Astrocyte of the cerebellum (primary cell): Measurements from ENCODE around the gene SMCO1.

Experiments used
- DNase-seq: peaks from one replicate; pipeline ENCODE4 v3.0.0-alpha.2; 2011; ENCODE audit warnings: low read depth
- H3K4me3 ChIP-seq: 2 replicates; pipeline ENCODE4 v1.5.1; 2011; ENCODE audit warnings: mild to moderate bottlenecking, low read depth, low read length, moderate library complexity
- CTCF ChIP-seq: IDR thresholded peaks from 2 replicates; pipeline ENCODE4 v1.5.1; 2012; ENCODE audit warnings: low read length, low read depth, moderate library complexity, mild to moderate bottlenecking; ENCODE audit errors: missing control alignments
- in situ Hi-C: cut with HindIII; loops from 2 replicates; pipeline ENCODE4 v1.10.0; 2017; ENCODE audit warnings: low sequenced_read_pairs

SMCO1 gene

GRCh38 chr3:196502775-196503195 lies 12.4 kb downstream of the SMCO1 start:
- in situ Hi-C loops: no loop called here
- TF ChIP-seq CTCF: no peak
- peak; percentile 88 for DNase-seq
- H3K4me3 ChIP-seq: peak overlapping the region; percentile 84

- no peak for DNase-seq
- no peak for TF ChIP-seq CTCF
- in situ Hi-C loops: no loop called here
- peak overlapping the region; percentile 84 for H3K4me3 ChIP-seq
These were observed 13.7 kb downstream of the SMCO1 start for GRCh38 chr3:196501316-196502044.

- in situ Hi-C loops: no loop called here
- H3K4me3 ChIP-seq: peak overlapping the region; percentile 84
- TF ChIP-seq CTCF: no peak
- no peak for DNase-seq
These were observed 15.2 kb downstream of the SMCO1 start for GRCh38 chr3:196499807-196500524.

- in situ Hi-C loops: no loop called here
- DNase-seq: peak; percentile 26
- no peak overlapping the region for H3K4me3 ChIP-seq
- no peak for TF ChIP-seq CTCF
These were observed 16.1 kb downstream of the SMCO1 start for GRCh38 chr3:196499061-196499460.

- no peak for TF ChIP-seq CTCF
- no peak overlapping the region for H3K4me3 ChIP-seq
- no peak for DNase-seq
- in situ Hi-C loops: no loop called here
These were observed 16.8 kb downstream of the SMCO1 start for GRCh38 chr3:196498297-196498696.

GRCh38 chr3:196496183-196496582 lies 19.0 kb downstream of the SMCO1 start:
- H3K4me3 ChIP-seq: no peak overlapping the region
- in situ Hi-C loops: no loop called here
- no peak for TF ChIP-seq CTCF
- no peak for DNase-seq
